CD14-positive monocyte (primary cell): ENCODE measurements around the gene DLG4. TPM values are rescaled to one million over a fixed set of nuclear protein-coding genes. Genes with fewer than 3 reads are reported as not detected.
A peak's percentile ranks its signal among the peaks of the same experiment; 100 is the strongest.

Experiments
- DNase-seq, 3 donors: peaks; one replicate each; pipeline ENCODE4 v3.0.0-alpha.2; 2011 to 2022
- H2AFZ ChIP-seq: 2 replicates; pipeline ENCODE4 v1.6.0; 2012; ENCODE audit warnings: mild to moderate bottlenecking, low read depth, low read length, inconsistent platforms; ENCODE audit not compliant: insufficient read depth, poor library complexity, severe bottlenecking
- H3K27ac ChIP-seq, 2 donors: 1 replicate in 1 of 2; 2 replicates in 1 of 2; pipeline ENCODE4 v1.5.1; 2012 to 2013; ENCODE audit warnings: low read length in 2 of 2, control low read depth in 1 of 2, inconsistent platforms in 1 of 2, low read depth in 1 of 2, mild to moderate bottlenecking in 1 of 2
- H3K27me3 ChIP-seq, 2 donors: one replicate each; pipeline versions ENCODE4 v1.6.0 to v1.6.1; 2011 to 2013; ENCODE audit warnings: low read length in 2 of 2; ENCODE audit not compliant: control insufficient read depth in 2 of 2, insufficient read depth in 2 of 2
- H3K36me3 ChIP-seq, 2 donors: replicated peaks in 1 of 2; 1 replicate in 1 of 2; 2 replicates in 1 of 2; pipeline versions ENCODE4 v1.5.1 to v1.6.1; 2012 to 2013; ENCODE audit warnings: low read length in 2 of 2, control low read depth in 1 of 2, inconsistent platforms in 1 of 2, mild to moderate bottlenecking in 1 of 2; ENCODE audit not compliant: insufficient read depth in 2 of 2, control insufficient read depth in 1 of 2
- H3K4me1 ChIP-seq, 2 donors: 1 replicate in 1 of 2; 2 replicates in 1 of 2; pipeline versions ENCODE4 v1.5.1 to v1.6.1; 2012 to 2013; ENCODE audit warnings: low read length in 2 of 2, control low read depth in 1 of 2, inconsistent platforms in 1 of 2, mild to moderate bottlenecking in 1 of 2, moderate library complexity in 1 of 2; ENCODE audit not compliant: insufficient read depth in 2 of 2, control insufficient read depth in 1 of 2
- H3K4me2 ChIP-seq: replicated peaks from 2 replicates; pipeline ENCODE3; 2012; ENCODE audit warnings: low read length, moderate library complexity, mild to moderate bottlenecking; ENCODE audit not compliant: poor library complexity, severe bottlenecking; ENCODE audit errors: extremely low read depth
- H3K4me3 ChIP-seq, 3 experiments: fragments of 200-600 bp in 1 of 3; sonication (generic) in 1 of 3; replicated peaks in 1 of 3; 1 replicate in 2 of 3; 2 replicates in 1 of 3; pipeline ENCODE4 v1.5.1; 2011 to 2013; ENCODE audit warnings: low read length in 3 of 3, mild to moderate bottlenecking in 3 of 3, control low read depth in 2 of 3, low read depth in 2 of 3, inconsistent platforms in 1 of 3, moderate library complexity in 1 of 3
- H3K79me2 ChIP-seq: 2 replicates; pipeline ENCODE4 v1.6.0; 2012; ENCODE audit warnings: mild to moderate bottlenecking, control low read depth, inconsistent platforms, low read length, moderate library complexity; ENCODE audit not compliant: insufficient read depth
- H3K9ac ChIP-seq: 2 replicates; pipeline ENCODE4 v1.6.0; 2017; ENCODE audit warnings: low read length, mild to moderate bottlenecking; ENCODE audit not compliant: insufficient read depth, poor library complexity, severe bottlenecking
- H3K9me3 ChIP-seq, 2 donors: replicated peaks in 1 of 2; 1 replicate in 1 of 2; 2 replicates in 1 of 2; pipeline versions ENCODE4 v1.5.1 to v1.6.1; 2012 to 2013; ENCODE audit warnings: low read length in 2 of 2, control low read depth in 1 of 2; ENCODE audit not compliant: control insufficient read depth in 1 of 2, insufficient read depth in 1 of 2
- H4K20me1 ChIP-seq: 2 replicates; pipeline ENCODE4 v1.6.0; 2012; ENCODE audit warnings: mild to moderate bottlenecking, low read length, control low read depth, moderate library complexity; ENCODE audit not compliant: insufficient read depth
- H3K27ac Mint-ChIP-seq, 7 donors: one replicate each; pipeline ENCODE4 v1.8.0; 2020; ENCODE audit warnings: mild to moderate bottlenecking in 7 of 7, mixed read lengths in 7 of 7, moderate library complexity in 6 of 7, inconsistent platforms in 2 of 7
- H3K27me3 Mint-ChIP-seq, 3 donors: one replicate each; pipeline ENCODE4 v1.8.0; 2021 to 2022; ENCODE audit warnings: low read depth in 3 of 3, mild to moderate bottlenecking in 3 of 3, mixed read lengths in 3 of 3, moderate library complexity in 3 of 3, inconsistent platforms in 1 of 3
- H3K36me3 Mint-ChIP-seq, 2 donors: one replicate each; pipeline ENCODE4 v1.8.0; 2020; ENCODE audit warnings: mixed read lengths in 2 of 2, inconsistent platforms in 1 of 2, mild to moderate bottlenecking in 1 of 2
- H3K4me1 Mint-ChIP-seq: one replicate; pipeline ENCODE4 v1.8.0; 2020; ENCODE audit warnings: mild to moderate bottlenecking, mixed read lengths
- H3K4me3 Mint-ChIP-seq, 2 donors: one replicate each; pipeline ENCODE4 v1.8.0; 2020; ENCODE audit warnings: mild to moderate bottlenecking in 2 of 2, mixed read lengths in 2 of 2, moderate library complexity in 1 of 2
- H3K9me3 Mint-ChIP-seq, 7 donors: one replicate each; pipeline ENCODE4 v1.8.0; 2020 to 2022; ENCODE audit warnings: mixed read lengths in 7 of 7, mild to moderate bottlenecking in 6 of 7, moderate library complexity in 6 of 7, inconsistent platforms in 2 of 7
- WGBS: methylation state at CpG from one replicate; pipeline ENCODE4 v1.1.5; 2013; ENCODE audit warnings: missing lambda C conversion rate; ENCODE audit not compliant: insufficient coverage; 5-methylcytosine and 5-hydroxymethylcytosine counted together
- intact Hi-C, 2 donors: fragments of 100-400 bp; cut with micrococcal nuclease; formaldehyde crosslinking; loops; one replicate each; pipeline versions ENCODE4 v1.15.0 to v1.15.1; 2023
- polyA plus RNA-seq, 3 donors: library from polyadenylated mRNA; depleted of rRNA in 1 of 3; unstranded in 2 of 3; stranded (reverse) in 1 of 3; fragments of 300-500 nt in 2 of 3; fragments of >200 nt in 1 of 3; fragmentation: Illumina TruSeq in 2 of 3; gene quantifications; 1 replicate in 2 of 3; 2 replicates in 1 of 3; pipeline ENCODE4 v1.2.3, GENCODE V29; 2012 to 2021
- TF ChIP-seq, protein P1 (sequence below): fragments of 200-600 bp; IDR thresholded peaks from one replicate; pipeline ENCODE4 v1.8.0; 2022; ENCODE audit warnings: antibody characterized with exemption, mild to moderate bottlenecking

The DLG4 gene
- polyA plus RNA-seq, 3 donors, result 0.37 to 42.6 (median 0.39) TPM

DNA sequence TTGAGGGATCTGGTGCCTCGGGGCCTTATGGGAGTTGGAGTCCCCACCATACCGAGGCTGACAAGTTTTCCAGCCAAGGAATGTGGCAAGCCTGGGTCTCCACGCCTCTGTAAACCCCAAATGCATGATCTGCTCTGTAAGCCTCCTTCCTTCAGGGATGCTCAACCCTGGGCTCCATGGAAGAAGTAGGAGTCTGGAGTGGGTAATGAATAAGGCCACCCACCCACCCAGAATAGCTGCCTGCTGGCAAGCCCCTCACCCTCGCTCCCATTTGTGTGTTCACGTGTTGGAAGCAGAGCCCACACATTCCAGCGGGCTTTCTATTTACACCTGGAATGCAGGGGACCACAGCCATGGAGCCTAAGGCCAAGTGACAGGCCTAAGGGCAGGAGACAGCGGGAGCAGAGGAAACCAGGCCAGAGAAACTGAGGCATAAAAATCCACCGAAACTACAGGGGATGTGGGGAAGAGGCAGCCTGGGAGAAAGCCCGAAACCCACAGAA is 4.4 kb downstream of the DLG4 start:
- Histone ChIP-seq H3K9me3 (no peaks in the 10 kb centered on the region), H3K4me3 (peak overlapping the region in 2 of 3 experiments; percentile 62 to 83), H3K79me2 (peaks cover 63% of the 10 kb centered on the region), H4K20me1 (peaks cover 51% of the 10 kb centered on the region), H3K36me3 (no peaks in the 10 kb centered on the region), H3K9ac (no peak overlapping the region), H3K27me3 (no peaks in the 10 kb centered on the region), H3K27ac (peak overlapping the region; percentile 69 to 71), H3K4me1 (peaks cover 58 to 63% of the 10 kb centered on the region in 2 donors), H3K4me2 (peak overlapping the region; percentile 78), H2AFZ (no peak overlapping the region)
- Mint-ChIP-seq H3K9me3 (peaks cover 0 to 2% (median 0%) of the 10 kb centered on the region in 7 donors), H3K27ac (peak overlapping the region in 6 of 7 donors; percentile 94 to 100 (median 99)), H3K27me3 (peaks cover 2 to 11% (median 3%) of the 10 kb centered on the region in 3 donors), H3K4me1 (peaks cover 68% of the 10 kb centered on the region), H3K36me3 (peaks cover 2 to 9% of the 10 kb centered on the region in 2 donors), H3K4me3 (peak overlapping the region; percentile 89 to 90)
- TF ChIP-seq, protein P1, sequence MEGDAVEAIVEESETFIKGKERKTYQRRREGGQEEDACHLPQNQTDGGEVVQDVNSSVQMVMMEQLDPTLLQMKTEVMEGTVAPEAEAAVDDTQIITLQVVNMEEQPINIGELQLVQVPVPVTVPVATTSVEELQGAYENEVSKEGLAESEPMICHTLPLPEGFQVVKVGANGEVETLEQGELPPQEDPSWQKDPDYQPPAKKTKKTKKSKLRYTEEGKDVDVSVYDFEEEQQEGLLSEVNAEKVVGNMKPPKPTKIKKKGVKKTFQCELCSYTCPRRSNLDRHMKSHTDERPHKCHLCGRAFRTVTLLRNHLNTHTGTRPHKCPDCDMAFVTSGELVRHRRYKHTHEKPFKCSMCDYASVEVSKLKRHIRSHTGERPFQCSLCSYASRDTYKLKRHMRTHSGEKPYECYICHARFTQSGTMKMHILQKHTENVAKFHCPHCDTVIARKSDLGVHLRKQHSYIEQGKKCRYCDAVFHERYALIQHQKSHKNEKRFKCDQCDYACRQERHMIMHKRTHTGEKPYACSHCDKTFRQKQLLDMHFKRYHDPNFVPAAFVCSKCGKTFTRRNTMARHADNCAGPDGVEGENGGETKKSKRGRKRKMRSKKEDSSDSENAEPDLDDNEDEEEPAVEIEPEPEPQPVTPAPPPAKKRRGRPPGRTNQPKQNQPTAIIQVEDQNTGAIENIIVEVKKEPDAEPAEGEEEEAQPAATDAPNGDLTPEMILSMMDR, result no peak
- WGBS, result 20% methylated on average over 2 of the region's 9 CpGs
- intact Hi-C loops, result loop anchor here in 1 of 2 donors (2.0 to 10.0 kb wide), 3 partner anchors 20 to 190 kb away; partner anchors contain the start of genes CTDNEP1, DVL2, ELP5 and NLGN2
- DNase-seq, result no peak

DNA sequence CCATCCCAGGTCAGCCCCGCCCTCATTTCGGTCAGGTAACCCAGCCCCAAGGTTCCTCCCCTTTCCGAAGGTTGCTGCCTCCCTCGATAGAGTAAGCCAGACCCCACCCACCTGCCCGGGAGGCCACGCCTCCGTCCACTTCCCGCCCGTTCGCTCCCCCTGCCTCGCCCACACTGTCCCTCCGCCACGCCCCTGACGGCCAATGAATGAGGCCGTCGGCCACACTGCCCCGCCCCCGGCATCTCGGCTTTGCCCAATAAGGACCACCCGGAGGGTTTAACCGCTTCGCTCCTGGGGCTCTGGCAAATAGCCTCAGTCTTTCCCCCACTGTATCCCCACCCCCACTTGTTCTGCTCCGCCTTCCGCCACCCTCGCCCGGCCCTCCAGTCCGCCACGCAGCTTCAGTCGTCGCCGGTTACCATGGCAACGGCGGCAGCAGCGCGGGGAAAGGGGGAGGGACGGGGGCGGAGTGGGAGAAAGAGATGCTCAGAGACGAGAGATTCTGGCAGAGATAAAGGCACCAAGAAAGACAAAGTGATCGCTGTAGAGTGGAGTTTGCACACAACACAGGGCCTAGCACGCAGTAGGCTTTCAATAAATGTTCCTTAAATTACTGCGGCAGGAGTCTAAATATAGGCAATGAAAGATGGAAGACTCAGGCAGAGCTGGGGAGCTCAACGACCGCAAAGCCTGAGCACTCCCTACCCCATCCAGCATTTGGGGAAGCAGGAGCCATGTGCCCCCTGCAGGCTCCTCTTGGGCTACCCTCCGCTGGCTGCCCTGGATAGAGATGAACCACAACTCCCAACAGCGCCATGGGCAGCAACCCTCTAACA is 5.1 kb downstream of the DLG4 start:
- H2AFZ ChIP-seq, result no peak overlapping the region
- H3K4me2 ChIP-seq, result peak overlapping the region; percentile 78
- no peaks in the 10 kb centered on the region for H3K9me3 Mint-ChIP-seq
- peak overlapping the region; percentile 91 to 100 (median 99) for H3K27ac Mint-ChIP-seq
- H3K36me3 ChIP-seq, result no peaks in the 10 kb centered on the region
- peak overlapping the region; percentile 39 for H3K9ac ChIP-seq
- TF ChIP-seq, protein P1, result peak; percentile 50
- intact Hi-C loops, result loop anchor here in 1 of 2 donors (2.0 to 10.0 kb wide), 3 partner anchors 20 to 190 kb away; partner anchors contain the start of genes CTDNEP1, DVL2, ELP5 and NLGN2
- H3K27ac ChIP-seq, result peak overlapping the region; percentile 69 to 71
- WGBS, result 0% methylated on average over 31 of the region's 45 CpGs
- no peaks in the 10 kb centered on the region for H3K9me3 ChIP-seq
- peaks cover 63% of the 10 kb centered on the region for H3K79me2 ChIP-seq
- peaks cover 56 to 59% of the 10 kb centered on the region in 2 donors for H3K4me1 ChIP-seq
- H3K4me3 Mint-ChIP-seq, result peak overlapping the region; percentile 89 to 90
- peaks cover 4 to 12% of the 10 kb centered on the region in 2 donors for H3K36me3 Mint-ChIP-seq
- H3K27me3 Mint-ChIP-seq, result peaks cover 1 to 11% (median 3%) of the 10 kb centered on the region in 3 donors
- peaks cover 66% of the 10 kb centered on the region for H3K4me1 Mint-ChIP-seq
- H4K20me1 ChIP-seq, result peaks cover 52% of the 10 kb centered on the region
- peak; percentile 91 to 96 (median 92) for DNase-seq
- peak overlapping the region; percentile 46 to 83 (median 62) for H3K4me3 ChIP-seq
- H3K27me3 ChIP-seq, result no peaks in the 10 kb centered on the region
